ENCODE measurements around the gene BARHL2.

BARHL2 gene

DNA sequence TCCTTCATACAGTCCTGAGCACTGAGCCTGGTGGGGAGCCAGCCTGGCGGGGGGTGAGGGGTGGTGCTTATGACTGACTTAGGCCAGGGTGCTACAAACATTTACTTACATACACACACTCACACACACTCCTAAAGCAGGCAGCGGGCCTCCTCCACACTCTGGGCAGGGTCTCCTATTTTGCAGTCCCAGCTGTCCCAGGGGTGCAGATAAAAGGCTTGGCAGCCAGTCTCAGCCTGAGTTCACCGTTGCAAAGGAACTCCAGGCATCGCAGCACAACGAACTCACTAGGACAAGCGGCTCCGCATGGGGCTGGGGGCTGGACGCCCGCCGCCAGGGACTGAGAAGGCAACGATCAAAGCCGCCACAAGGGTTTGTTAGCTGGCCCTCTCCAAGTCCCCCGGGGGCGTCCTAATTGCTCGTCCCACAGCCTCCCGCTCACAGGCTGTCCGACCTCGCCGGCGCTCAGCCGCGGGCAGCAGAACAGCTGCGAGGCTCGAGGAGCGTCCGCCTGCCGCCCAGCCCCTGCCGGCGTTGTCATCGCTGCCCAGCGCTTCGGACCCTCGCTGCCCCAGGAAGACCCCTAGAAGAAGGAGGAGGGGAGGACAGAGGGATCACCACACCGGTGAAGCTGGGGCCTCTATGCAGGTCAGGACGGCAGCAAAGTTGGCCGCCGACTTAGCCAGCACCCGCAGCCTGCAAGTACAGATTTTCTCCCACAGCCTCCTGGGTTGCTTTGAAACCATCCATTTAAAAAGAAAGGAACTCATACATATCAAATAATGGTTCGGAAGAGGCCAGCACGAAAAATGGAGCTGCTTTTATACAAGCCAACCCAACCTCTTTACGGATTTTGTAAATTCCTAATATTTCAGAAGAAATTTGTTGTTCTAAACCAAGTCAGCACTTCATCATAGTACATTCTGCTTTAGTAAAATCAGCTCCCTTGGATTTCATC lies 6.2 kb downstream of the BARHL2 start:
- no peak for DNase-seq (ENCODE audit: low spot score)

DNA sequence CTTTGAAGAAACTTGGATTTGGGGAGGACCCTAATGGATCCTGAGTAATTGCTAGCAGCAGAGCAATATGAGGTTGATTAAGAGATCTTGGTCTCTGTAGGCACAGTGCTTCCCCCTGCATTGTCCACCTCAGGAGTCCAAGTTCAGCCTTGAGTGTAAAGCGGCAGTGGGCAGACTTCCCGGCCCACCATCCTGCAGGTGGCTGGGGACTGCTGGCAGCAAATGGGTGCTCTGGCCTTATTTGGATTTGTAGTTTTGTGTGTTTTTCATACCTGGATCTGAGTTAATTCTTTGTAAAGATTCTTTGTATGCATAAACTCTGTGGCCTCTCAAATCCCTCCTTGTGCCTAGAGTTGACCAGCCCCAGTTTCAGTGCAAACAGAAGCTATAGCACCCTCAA lies 7.6 kb downstream of the BARHL2 start:
- no peak for DNase-seq (ENCODE audit: low spot score)

DNA sequence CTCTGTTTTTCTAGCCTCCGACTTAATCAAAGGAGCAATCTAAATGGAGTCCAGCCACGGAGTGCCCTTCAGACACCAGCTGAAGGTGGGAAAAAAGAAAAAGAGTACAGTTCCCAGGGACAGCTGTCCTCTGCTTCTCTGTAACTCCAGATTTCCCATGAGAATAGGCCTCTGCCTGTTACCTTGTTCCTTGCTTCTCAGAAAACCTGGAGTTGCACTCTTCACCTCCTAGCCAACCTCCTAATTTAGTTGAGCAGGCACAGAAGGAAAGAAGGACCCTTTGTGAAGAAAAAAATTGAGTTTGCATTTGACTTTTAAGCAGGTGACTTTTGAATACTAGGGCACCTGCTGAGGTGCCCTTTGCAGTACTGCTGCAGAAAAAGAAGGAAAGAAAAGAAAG lies 8.3 kb downstream of the BARHL2 start:
- no peak for DNase-seq (ENCODE audit: low spot score)

DNA sequence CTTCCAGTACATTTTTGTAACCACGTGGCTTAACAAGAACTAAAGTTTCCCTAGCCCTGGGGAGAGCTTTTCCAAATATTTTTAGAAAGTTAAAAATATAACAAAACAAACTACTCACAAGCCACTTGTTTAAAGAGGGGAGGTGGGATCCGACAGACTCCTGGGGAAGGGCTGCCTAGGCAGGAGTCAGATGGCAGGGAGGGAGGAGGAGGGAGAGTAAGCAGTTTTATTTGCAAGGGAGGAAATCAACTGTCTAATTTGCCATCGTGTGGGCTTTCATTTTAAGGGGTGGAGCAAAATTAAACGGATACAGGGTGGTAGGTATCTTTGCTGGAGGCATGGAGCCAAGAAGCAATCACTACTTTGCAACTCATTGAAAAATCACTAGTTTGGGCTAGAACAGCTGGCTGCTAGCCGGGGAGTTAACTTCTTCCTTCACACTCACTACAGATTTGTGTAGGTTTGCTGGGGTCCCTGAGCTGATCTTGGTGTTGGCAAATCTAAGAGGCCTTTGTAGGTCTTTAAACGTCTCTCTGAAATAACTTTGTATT lies 8.8 kb downstream of the BARHL2 start:
- no peak for DNase-seq (ENCODE audit: low spot score)

DNA sequence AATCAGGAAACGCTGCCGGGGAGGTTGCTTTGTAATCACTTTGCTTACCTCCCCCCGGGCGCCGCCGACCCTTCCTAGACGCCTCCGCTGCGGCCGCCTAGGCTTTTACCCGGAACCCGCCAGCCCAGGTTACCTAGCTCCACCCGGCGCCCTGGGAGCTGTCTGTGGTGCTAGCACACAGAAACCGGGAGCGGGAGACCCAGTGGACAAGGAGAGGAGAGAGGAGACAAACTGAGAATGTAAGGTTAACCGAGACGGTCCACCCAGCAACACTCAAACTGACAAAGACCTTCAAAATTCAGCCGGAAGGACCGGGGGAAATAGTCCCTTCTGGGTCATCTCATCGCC lies 9.8 kb downstream of the BARHL2 start:
- DNase-seq (ENCODE audit: low spot score) = no peak

DNA sequence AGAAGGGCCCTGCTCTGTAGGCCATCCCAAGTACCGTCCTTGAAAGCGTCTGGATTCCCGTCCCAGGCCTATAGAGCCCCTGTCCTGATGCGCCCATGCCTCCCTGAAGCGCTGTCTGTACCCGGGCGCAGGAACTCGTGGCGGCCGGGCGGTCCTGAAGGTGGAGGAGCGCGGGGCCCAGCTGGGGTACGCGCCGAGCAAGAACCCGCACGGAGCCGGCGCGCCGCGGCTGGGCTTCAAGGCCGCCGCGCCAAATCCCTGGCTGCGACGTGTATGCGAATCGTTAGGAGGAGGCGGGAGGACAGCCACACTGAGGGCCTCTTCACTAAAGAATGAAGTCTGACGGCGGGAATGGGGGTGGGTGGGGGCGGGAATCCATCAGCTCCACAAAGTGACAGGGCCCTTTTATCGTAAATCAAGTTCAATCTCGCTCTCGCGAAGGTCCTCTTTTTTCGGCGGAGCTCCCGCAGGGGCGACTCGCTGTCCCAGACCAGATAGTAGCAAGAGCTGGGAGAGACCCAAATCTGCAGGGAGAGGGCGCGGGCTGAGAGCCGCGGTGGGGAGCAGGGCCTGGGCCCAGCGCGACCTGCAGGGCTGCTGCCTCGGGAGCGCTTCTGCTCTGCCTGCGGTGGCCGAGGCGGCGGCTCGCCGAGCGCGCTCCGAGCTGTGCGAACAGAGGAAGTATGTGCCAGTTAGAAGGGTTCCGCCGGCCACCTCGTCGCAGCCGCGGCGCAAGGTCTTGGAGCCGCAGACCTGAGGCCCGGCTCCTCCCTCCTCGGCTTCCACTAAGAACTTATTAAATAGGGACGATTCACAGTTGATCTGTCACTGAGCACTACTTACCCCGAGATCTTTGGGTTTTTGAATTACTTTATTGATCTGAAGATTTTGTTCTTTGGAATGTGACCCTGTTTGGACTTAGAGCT lies 10.4 kb downstream of the BARHL2 start:
- no peak for DNase-seq (ENCODE audit: low spot score)

DNA sequence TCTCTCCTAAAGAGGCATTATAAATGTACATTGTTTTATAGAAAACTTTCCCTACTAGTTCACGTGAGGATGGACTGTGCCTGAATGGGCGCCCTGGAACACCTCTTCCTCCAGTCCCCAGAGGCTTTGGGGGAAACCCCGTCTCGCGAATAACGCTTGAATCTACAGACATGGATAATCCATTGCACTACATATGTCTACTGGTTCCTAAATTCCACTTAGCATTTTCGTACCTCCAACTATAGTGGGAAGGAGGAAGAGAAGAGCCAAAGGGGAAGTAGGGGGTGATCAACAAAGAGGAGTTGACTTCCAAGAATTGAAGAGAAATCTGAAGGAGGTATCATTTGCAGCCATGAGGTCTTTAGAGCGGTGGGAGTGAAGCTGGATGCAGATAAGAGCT lies 11.1 kb downstream of the BARHL2 start:
- DNase-seq (ENCODE audit: low spot score) = no peak

DNA sequence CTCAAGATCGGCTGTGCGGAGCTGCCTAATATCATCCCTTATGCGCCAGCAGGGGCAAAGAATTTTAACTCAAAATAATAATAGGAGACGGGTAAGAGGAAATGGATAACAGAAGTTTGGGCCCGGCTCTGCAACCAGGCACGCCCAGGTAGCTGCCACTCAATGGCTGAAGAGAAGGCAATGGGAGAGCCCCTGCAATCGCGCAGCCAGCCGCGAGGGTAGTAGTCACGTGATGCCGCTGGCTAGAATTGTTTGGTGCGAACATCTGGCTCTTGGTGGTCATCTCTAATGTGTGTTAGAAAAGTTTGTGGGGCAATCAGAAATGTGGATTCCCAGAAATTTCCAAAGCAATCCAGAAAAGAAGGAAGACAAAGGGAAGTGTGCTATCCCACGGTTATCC lies 12.3 kb downstream of the BARHL2 start:
- DNase-seq (ENCODE audit: low spot score) = no peak

DNA sequence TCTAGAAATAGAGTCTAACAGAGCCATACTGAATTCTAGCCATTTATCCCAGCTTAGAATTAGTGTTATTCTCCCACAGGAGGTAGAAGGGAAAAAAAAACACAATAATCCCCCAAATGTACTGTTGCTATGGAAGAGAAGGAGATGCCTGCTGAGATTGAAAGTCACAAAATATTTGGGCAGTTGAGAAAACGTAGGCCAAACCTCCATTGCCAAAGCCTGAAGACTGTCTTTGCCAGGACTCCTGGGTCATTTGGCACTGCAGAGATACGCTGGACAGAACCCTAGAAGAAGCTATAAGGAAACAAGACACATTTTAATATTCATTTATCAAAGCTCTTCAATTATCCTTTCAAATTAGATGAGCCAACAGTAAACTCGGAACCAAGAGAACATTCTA lies 22.3 kb downstream of the BARHL2 start:
- DNase-seq (ENCODE audit: low spot score) = no peak

DNA sequence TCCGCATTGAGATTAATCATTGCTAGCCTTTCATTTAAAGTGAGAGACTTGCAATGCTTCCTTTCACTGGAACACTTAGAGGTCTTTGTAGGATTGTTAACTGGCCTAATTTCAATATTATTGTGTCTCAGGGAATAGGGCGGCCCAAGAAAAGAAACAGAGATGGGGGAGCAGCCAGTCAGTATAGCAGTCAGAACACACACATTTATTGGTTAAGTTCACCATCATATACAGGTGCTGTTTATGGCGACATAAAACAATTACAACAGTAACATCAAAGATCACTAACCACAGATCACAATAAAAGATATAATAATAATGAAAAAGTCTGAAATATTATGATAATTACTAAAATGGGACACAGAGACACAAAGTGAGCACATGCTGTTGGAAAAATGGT lies 29.4 kb downstream of the BARHL2 start:
- DNase-seq (ENCODE audit: low spot score) = no peak

DNA sequence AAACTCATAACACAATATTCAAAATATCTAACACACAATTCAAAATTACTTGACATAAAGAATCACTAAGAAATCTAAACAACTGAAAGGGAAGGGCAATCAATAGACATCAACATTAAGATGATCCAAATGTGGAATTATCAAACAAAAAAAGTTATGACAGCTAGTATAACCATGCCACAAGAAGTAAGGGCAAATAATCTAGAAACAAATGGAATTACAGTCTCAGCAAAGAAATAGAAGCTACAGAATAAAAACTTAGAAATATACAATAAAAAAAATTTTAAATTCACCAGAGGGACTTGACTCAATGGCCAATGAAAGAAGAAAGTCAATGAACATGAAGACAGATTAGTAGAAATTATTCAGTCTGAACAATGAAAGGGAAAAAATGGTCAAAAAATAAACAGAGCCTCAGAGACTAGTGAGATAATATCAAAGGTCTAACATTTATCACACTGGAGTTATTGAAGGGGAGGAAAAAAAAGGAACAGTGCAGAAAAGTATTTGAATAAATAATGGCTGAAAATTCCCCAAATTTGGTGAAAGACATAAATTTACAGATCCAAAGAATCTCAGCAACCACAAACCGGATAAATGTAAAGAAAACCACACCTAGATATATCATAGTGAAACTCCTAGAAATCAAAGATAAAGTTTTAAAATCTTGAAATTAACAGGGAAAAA lies 41.8 kb downstream of the BARHL2 start:
- no peak for DNase-seq (ENCODE audit: low spot score)

DNA sequence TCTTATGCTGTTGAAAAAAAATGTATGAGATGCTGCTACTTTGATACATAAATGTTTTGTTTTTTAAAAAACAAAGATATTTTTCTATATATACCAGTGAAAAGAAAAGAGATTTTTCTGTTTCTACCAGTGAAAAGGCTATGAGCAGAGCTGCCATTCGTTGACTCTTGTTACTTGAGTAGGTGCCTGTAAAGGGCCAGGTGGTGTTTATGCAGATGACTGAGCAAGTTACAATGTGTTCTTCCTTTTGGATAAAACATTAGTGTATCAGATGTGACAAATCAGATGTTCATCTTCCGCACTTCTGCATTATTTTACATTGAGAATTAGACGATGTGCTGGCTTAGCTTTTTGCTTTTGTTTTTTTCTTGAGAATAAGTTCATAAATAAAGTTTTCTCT lies 45.4 kb downstream of the BARHL2 start:
- no peak for DNase-seq (ENCODE audit: low spot score)

DNA sequence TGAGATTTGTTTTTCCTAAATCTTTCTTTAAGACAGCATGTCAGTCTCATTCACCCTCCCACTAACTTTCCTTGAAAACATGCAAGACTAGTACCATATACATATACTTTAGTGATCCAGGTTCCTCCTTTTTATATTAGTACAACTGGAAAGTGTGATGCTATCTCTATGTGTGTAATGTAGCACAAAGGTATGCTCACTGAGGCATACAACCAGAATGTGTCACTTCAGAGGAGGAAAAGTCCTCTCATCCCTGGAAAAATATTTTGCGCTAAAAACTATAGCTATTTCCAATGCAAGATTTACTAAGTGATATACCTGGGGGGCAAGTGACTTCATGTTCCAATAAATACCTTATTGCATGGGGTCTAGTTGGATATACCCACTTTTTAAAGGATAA lies 45.9 kb downstream of the BARHL2 start:
- no peak for DNase-seq (ENCODE audit: low spot score)

Data from hematopoietic multipotent progenitor cell treated with erythropoietin and hydrocortisone succinate and interleukin-3 and kit ligand, for 17 days (in vitro differentiated cells).